Lung (tissue), 12 donors: ENCODE results near the gene TMEM63C. TPM values are rescaled to one million over a fixed set of nuclear protein-coding genes. Genes with fewer than 3 reads are reported as not detected.
"Not testable (repeated sequence)": the region's sequence is repeated elsewhere in the genome, so short reads cannot be mapped to it uniquely, and the experiment has no call there.

Source experiments
- ATAC-seq: fragments of 200-7000 bp; cut with Tn5 transposase; one replicate; pipeline ENCODE4 v1.9.1; 2020; ENCODE audit warnings: moderate number of reproducible peaks; ENCODE audit not compliant: insufficient read depth, low FRiP score
- DNase-seq, 3 donors: peaks; one replicate each; pipeline ENCODE4 v3.0.0-alpha.2; 2013 to 2017
- H3K27ac ChIP-seq, 2 donors: one replicate each; pipeline ENCODE4 v1.5.1; 2013; ENCODE audit warnings: mild to moderate bottlenecking in 2 of 2, moderate library complexity in 2 of 2, control low read depth in 1 of 2, inconsistent platforms in 1 of 2, low read depth in 1 of 2, low read length in 1 of 2
- H3K27me3 ChIP-seq, 3 donors: one replicate each; pipeline ENCODE4 v1.5.1; 2013; ENCODE audit warnings: low read length in 2 of 3; ENCODE audit not compliant: control insufficient read depth in 3 of 3, insufficient read depth in 3 of 3
- H3K36me3 ChIP-seq, 4 donors: one replicate each; pipeline ENCODE4 v1.5.1; 2013; ENCODE audit warnings: low read length in 4 of 4, mild to moderate bottlenecking in 1 of 4, moderate library complexity in 1 of 4; ENCODE audit not compliant: control insufficient read depth in 4 of 4, insufficient read depth in 4 of 4
- H3K4me1 ChIP-seq, 5 donors: one replicate each; pipeline ENCODE4 v1.5.1; 2013; ENCODE audit warnings: low read length in 5 of 5, mild to moderate bottlenecking in 2 of 5, moderate library complexity in 1 of 5; ENCODE audit not compliant: control insufficient read depth in 5 of 5, insufficient read depth in 5 of 5
- H3K4me3 ChIP-seq: one replicate; pipeline ENCODE4 v1.5.1; 2013; ENCODE audit warnings: mild to moderate bottlenecking, control low read depth, moderate library complexity
- H3K9ac ChIP-seq, 2 donors: one replicate each; pipeline ENCODE4 v1.5.1; 2013; ENCODE audit warnings: low read length in 2 of 2, control low read depth in 1 of 2; ENCODE audit not compliant: insufficient read depth in 1 of 2
- H3K9me3 ChIP-seq, 4 donors: one replicate each; pipeline ENCODE4 v1.5.1; 2013; ENCODE audit warnings: low read length in 3 of 4, mild to moderate bottlenecking in 1 of 4, moderate library complexity in 1 of 4; ENCODE audit not compliant: control insufficient read depth in 4 of 4, insufficient read depth in 3 of 4
- WGBS, 2 donors: extraction: QIAGEN DNeasy Blood & Tissue Kit; methylation state at CpG; one replicate each; pipeline ENCODE4 v1.1.7; 2013; 5-methylcytosine and 5-hydroxymethylcytosine counted together
- polyA plus RNA-seq, 2 donors: library from polyadenylated mRNA; stranded (reverse); fragments of 200-250 nt; gene quantifications; one replicate each; pipeline ENCODE4 v1.2.1, GENCODE V29; 2013
- total RNA-seq, 2 donors: library from RNA; depleted of rRNA in 1 of 2; stranded (reverse); fragments of >200 nt in 1 of 2; gene quantifications; one replicate each; pipeline ENCODE4 v1.2.1, GENCODE V29; 2014 to 2021
- TF ChIP-seq, protein P1 (sequence below): IDR thresholded peaks from 2 replicates; pipeline ENCODE4 v1.5.1; 2012; ENCODE audit warnings: mild to moderate bottlenecking; ENCODE audit errors: control extremely low read depth, extremely low read depth
- donor health status: control.
- donor health status: control.
- donor health status: Bipolar disorder and iron deficiency.
- donor health status: healthy.
- donor health status: DM: yes; HTN: yes; CAD: no.

The TMEM63C gene
- total and polyA plus RNA-seq, 4 donors: 0.20 to 1.2 (median 0.45) TPM

DNA sequence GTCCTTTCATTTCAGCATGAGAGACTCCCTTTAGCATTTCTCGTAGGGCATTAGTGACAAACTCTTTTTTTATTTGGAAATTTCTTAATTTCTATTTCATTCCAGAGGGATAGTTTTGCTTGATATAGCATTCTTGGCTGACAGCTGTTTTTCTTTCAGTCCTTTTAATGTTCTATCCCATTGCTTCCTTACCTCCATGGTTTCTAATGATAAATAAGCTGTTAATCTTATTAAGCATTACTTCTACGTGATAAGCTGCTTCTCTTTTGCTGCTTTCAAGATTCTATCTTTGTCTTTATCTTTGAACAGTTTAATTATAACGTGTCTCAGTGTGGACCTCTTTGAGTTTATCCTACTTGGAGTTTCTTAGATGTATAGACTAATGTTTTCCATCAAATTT is 11.6 kb upstream of the TMEM63C start:
- no peak overlapping the region for H3K27ac ChIP-seq
- TF ChIP-seq, protein P1, sequence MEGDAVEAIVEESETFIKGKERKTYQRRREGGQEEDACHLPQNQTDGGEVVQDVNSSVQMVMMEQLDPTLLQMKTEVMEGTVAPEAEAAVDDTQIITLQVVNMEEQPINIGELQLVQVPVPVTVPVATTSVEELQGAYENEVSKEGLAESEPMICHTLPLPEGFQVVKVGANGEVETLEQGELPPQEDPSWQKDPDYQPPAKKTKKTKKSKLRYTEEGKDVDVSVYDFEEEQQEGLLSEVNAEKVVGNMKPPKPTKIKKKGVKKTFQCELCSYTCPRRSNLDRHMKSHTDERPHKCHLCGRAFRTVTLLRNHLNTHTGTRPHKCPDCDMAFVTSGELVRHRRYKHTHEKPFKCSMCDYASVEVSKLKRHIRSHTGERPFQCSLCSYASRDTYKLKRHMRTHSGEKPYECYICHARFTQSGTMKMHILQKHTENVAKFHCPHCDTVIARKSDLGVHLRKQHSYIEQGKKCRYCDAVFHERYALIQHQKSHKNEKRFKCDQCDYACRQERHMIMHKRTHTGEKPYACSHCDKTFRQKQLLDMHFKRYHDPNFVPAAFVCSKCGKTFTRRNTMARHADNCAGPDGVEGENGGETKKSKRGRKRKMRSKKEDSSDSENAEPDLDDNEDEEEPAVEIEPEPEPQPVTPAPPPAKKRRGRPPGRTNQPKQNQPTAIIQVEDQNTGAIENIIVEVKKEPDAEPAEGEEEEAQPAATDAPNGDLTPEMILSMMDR: no peak
- no peak overlapping the region for H3K4me3 ChIP-seq
- DNase-seq: no peak
- H3K9ac ChIP-seq: no peak overlapping the region
- no peaks in the 10 kb centered on the region for H3K27me3 ChIP-seq
- 68 to 73% methylated on average over 3 of the region's 3 CpGs for WGBS, 2 donors
- no peaks in the 10 kb centered on the region for H3K9me3 ChIP-seq
- ATAC-seq: no peak
- H3K36me3 ChIP-seq: no peaks in the 10 kb centered on the region
- H3K4me1 ChIP-seq: no peaks in the 10 kb centered on the region

DNA sequence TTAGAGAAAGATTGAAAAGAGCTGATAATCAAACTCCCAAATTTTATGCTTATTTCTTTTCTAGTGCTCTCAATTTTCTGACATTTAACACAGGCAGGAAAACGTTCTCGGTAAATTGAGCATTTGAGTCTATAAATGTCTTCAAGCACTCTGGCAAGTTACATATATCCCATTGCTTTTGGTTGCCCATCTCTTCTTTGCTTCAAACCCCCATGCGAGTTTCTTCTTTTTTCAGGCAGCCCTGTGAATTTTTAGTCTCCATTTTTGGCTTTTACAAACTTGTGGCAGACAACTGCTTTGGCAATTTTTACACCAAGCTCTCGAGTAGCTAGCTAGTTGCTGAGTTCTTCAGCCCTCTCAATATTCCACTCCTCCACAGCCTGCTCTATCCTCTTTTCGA is 8.7 kb upstream of the TMEM63C start:
- peaks cover 0 to 3% (median 0%) of the 10 kb centered on the region in 3 donors for H3K27me3 ChIP-seq
- H3K4me3 ChIP-seq: no peak overlapping the region
- no peaks in the 10 kb centered on the region for H3K4me1 ChIP-seq
- no peak for ATAC-seq
- WGBS, 2 donors: 78 to 88% methylated on average over 5 of the region's 5 CpGs
- no peaks in the 10 kb centered on the region for H3K36me3 ChIP-seq
- TF ChIP-seq, protein P1: no peak
- no peak overlapping the region for H3K27ac ChIP-seq
- peaks cover 0 to 1% (median 0%) of the 10 kb centered on the region in 4 donors for H3K9me3 ChIP-seq
- no peak overlapping the region for H3K9ac ChIP-seq
- no peak for DNase-seq

DNA sequence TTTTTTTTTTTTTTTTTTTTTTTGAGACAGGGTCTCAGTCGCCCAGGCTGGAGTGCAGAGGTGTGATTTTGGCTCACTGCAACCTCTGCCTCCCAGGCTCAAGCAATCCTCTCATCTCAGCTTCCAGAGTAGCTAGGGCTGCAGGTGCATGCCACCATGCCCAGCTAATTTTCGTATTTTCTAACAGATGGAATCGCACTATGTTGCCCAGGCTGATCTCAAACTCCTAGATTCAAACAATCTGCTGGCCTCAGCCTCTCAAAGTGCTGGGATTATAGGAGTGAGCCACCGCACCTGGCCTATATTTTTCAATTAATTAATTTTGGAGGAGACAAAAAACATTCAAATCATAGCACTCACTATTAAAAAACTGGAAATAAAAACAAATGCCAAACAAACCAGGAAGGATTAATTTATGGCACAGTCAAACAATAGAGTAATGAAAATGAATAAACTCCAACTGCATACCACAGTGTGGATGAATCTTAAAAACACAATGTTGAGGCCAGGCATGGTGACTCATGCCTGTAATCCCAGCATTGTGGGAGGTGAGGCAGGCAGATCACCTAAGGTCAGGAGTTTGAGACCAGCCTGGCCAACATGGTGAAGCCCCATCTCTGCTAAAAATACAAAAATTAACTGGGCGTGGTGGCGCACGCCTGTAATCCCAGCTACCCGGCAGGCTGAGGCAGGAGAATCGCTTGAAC is 7.5 kb upstream of the TMEM63C start:
- H3K27me3 ChIP-seq, DNase-seq, H3K9me3 ChIP-seq, H3K4me1 ChIP-seq, H3K27ac ChIP-seq, ATAC-seq, H3K4me3 ChIP-seq, H3K36me3 ChIP-seq, H3K9ac ChIP-seq: not testable (repeated sequence)
- 93% methylated on average over 9 of the region's 9 CpGs for WGBS, 2 donors

DNA sequence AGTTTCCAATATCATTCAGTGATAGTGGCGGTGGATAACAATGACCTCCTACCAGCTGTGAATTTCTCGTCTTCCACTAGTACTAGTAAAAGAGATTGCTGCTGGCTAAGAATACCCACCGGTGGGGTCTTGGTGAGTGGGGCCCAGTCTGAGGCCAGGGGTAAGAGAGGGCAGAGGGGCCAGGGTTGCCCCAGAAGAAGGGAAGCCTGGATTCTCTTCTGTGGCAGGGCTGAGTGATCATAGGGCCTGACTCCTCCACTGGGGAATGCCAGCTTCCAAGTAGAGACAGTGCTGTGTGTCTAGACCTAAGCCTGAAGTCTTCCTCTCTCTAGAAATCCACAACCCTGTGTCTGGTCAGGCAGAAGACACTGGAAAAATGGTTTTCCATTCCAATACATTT is 5.8 kb upstream of the TMEM63C start:
- ATAC-seq: no peak
- 75 to 85% methylated on average over 3 of the region's 3 CpGs for WGBS, 2 donors
- no peak for DNase-seq
- Histone ChIP-seq H3K27ac (no peak overlapping the region), H3K4me3 (no peak overlapping the region), H3K4me1 (no peaks in the 10 kb centered on the region), H3K36me3 (no peaks in the 10 kb centered on the region), H3K9me3 (peaks cover 0 to 1% (median 0%) of the 10 kb centered on the region in 4 donors), H3K27me3 (peaks cover 0 to 4% (median 0%) of the 10 kb centered on the region in 3 donors), H3K9ac (no peak overlapping the region)
- TF ChIP-seq, protein P1: no peak
